Loucy (cell line): ENCODE data around the gene EML5.

Experiments used
- H2AFZ ChIP-seq: fragments of 200-600 bp; sonication (generic); 2 replicates; pipeline ENCODE4 v1.6.0; 2016; ENCODE audit warnings: antibody characterized with exemption, mild to moderate bottlenecking, low read length, moderate library complexity
- H3F3A ChIP-seq: fragments of 200-600 bp; 2 replicates; pipeline ENCODE4 v1.6.0; 2016; ENCODE audit warnings: antibody characterized with exemption, low read depth, mild to moderate bottlenecking
- H3K27me3 ChIP-seq: fragments of 200-600 bp; sonication (generic); 2 replicates; pipeline ENCODE4 v1.6.1; 2014; ENCODE audit warnings: low read length, mild to moderate bottlenecking; ENCODE audit not compliant: insufficient read depth, poor library complexity, severe bottlenecking
- H3K36me3 ChIP-seq: fragments of 200-600 bp; sonication (generic); 2 replicates; pipeline ENCODE4 v1.6.1; 2016; ENCODE audit warnings: low read length; ENCODE audit not compliant: insufficient read depth
- H3K4me1 ChIP-seq: fragments of 200-600 bp; sonication (generic); 2 replicates; pipeline ENCODE4 v1.5.1; 2014; ENCODE audit warnings: low read length, mild to moderate bottlenecking; ENCODE audit not compliant: insufficient read depth, poor library complexity, severe bottlenecking
- H3K4me2 ChIP-seq: fragments of 200-600 bp; sonication (generic); 2 replicates; pipeline ENCODE4 v1.6.0; 2014; ENCODE audit warnings: antibody characterized with exemption, low read length, low read depth, mild to moderate bottlenecking; ENCODE audit not compliant: poor library complexity, severe bottlenecking
- H3K4me3 ChIP-seq: fragments of 200-600 bp; sonication (generic); 2 replicates; pipeline ENCODE4 v1.5.1; 2014; ENCODE audit warnings: low read length, mild to moderate bottlenecking, mixed read lengths; ENCODE audit not compliant: poor library complexity, severe bottlenecking
- H3K79me2 ChIP-seq: fragments of 200-600 bp; sonication (generic); 2 replicates; pipeline ENCODE4 v1.6.1; 2014; ENCODE audit warnings: low read length; ENCODE audit not compliant: insufficient read depth
- H3K9ac ChIP-seq: fragments of 200-600 bp; sonication (generic); 2 replicates; pipeline ENCODE4 v1.6.0; 2014; ENCODE audit warnings: mild to moderate bottlenecking, low read depth, low read length, moderate library complexity; ENCODE audit not compliant: poor library complexity, severe bottlenecking
- H3K9me2 ChIP-seq: fragments of 200-600 bp; sonication (generic); replicated peaks from 2 replicates; pipeline ENCODE4 v1.6.1; 2016; ENCODE audit warnings: low read depth, low read length, mixed read lengths
- H3K9me3 ChIP-seq: fragments of 200-600 bp; sonication (generic); 2 replicates; pipeline ENCODE4 v1.6.1; 2014; ENCODE audit warnings: mild to moderate bottlenecking, antibody characterized with exemption, low read length, low read depth; ENCODE audit not compliant: insufficient read depth
- H4K20me1 ChIP-seq: fragments of 200-600 bp; sonication (generic); 2 replicates; pipeline ENCODE4 v1.6.0; 2014; ENCODE audit warnings: antibody characterized with exemption, low read length, mild to moderate bottlenecking; ENCODE audit not compliant: insufficient read depth, poor library complexity, severe bottlenecking
- EZH2phosphoT487 ChIP-seq: fragments of 200-600 bp; IDR thresholded peaks from 2 replicates; pipeline ENCODE4 v1.6.1; 2018; ENCODE audit warnings: antibody characterized with exemption, mild to moderate bottlenecking, moderate library complexity, borderline replicate concordance
- TF ChIP-seq, protein P1 (sequence below): fragments of 200-600 bp; sonication (generic); conservative IDR thresholded peaks from 2 replicates; pipeline ENCODE4 v1.5.1; 2014; ENCODE audit warnings: mild to moderate bottlenecking, antibody characterized with exemption, low read length

Gene EML5

DNA sequence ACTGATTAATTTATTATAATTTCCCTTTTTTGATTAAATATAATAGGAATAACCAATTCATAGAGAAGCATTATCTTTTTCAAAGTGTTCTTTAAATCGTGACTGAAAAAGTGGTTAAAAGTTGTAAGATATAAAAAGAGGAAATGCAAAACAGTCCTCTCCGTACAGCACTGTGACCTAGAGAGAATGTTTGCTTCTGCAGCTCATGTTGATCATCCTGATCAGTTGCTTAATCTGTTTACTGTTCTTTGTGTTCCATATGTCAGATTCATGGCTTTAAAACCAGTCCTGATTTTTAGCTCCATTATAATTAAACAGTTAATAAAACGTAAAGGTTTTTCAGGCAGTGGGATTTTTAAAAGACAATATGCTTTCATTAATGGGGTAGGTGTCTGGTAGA, 36.4 kb upstream of the EML5 start:
- Histone ChIP-seq H3K4me3 (no peak overlapping the region), H3K27me3 (no peaks in the 10 kb centered on the region), H2AFZ (no peak overlapping the region), H4K20me1 (no peaks in the 10 kb centered on the region), H3K36me3 (no peaks in the 10 kb centered on the region), H3K9ac (no peak overlapping the region), H3K79me2 (no peaks in the 10 kb centered on the region), H3F3A (no peaks in the 10 kb centered on the region), H3K9me3 (no peaks in the 10 kb centered on the region), H3K4me2 (no peak overlapping the region), H3K9me2 (no peaks in the 10 kb centered on the region), H3K4me1 (peaks cover 6% of the 10 kb centered on the region)
- no peak for TF ChIP-seq EZH2phosphoT487
- TF ChIP-seq, protein P1, sequence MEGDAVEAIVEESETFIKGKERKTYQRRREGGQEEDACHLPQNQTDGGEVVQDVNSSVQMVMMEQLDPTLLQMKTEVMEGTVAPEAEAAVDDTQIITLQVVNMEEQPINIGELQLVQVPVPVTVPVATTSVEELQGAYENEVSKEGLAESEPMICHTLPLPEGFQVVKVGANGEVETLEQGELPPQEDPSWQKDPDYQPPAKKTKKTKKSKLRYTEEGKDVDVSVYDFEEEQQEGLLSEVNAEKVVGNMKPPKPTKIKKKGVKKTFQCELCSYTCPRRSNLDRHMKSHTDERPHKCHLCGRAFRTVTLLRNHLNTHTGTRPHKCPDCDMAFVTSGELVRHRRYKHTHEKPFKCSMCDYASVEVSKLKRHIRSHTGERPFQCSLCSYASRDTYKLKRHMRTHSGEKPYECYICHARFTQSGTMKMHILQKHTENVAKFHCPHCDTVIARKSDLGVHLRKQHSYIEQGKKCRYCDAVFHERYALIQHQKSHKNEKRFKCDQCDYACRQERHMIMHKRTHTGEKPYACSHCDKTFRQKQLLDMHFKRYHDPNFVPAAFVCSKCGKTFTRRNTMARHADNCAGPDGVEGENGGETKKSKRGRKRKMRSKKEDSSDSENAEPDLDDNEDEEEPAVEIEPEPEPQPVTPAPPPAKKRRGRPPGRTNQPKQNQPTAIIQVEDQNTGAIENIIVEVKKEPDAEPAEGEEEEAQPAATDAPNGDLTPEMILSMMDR: no peak

DNA sequence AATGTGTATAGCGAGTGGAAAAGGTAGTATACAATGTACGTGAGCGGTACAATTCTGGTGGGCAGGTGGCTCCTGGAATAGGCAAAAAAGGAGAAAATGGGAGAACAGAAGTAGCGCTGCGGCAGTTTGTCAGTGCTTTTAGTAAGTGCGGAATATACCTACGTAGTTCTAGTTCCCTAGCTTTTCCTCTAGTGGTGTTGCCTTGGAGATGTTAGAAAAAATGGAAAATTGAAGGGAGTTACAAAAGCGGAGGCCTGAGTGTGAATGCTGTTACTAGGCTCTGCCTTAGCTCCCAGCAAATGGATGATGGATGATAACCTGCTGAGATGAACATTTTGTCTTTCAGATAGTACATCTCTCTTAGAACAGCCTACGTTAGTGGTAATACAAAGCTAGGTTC, 32.8 kb upstream of the EML5 start:
- H2AFZ ChIP-seq: peak overlapping the region; percentile 95; the same call in 1 of the 2 replicates
- TF ChIP-seq EZH2phosphoT487: no peak
- TF ChIP-seq, protein P1: no peak
- H3K9me3 ChIP-seq: no peaks in the 10 kb centered on the region
- H3K36me3 ChIP-seq: no peaks in the 10 kb centered on the region
- H3K9me2 ChIP-seq: no peaks in the 10 kb centered on the region
- H3K27me3 ChIP-seq: no peaks in the 10 kb centered on the region
- H3K9ac ChIP-seq: peak overlapping the region; percentile 69
- no peaks in the 10 kb centered on the region for H3K79me2 ChIP-seq
- H3K4me3 ChIP-seq: peak overlapping the region; percentile 75
- peak overlapping the region; percentile 87 for H3K4me2 ChIP-seq
- peaks cover 6% of the 10 kb centered on the region for H3K4me1 ChIP-seq
- H3F3A ChIP-seq: no peaks in the 10 kb centered on the region
- H4K20me1 ChIP-seq: no peaks in the 10 kb centered on the region

DNA sequence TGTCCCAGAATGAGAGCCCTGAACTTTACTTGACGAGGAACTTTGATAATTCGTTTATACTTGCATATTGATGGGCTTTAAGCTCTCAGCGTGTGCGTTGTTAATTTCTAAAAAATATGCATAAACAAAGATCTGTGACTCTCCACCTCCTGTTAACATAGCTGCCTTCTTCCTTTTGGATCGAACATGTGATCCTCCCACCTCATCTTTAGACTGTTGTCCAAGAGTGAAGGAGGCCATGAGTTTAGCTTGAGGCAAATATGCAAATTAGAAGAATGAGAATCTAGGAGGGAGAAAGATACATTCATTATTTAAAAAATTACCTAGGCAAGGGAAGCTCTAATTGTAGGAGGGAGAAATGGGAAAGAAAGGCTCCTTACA, 32.3 kb upstream of the EML5 start:
- Histone ChIP-seq H3K4me1 (peaks cover 6% of the 10 kb centered on the region), H3K4me2 (peak overlapping the region; percentile 87), H3F3A (no peaks in the 10 kb centered on the region), H3K9me2 (no peaks in the 10 kb centered on the region), H2AFZ (peak overlapping the region; percentile 95), H3K27me3 (no peaks in the 10 kb centered on the region), H3K9ac (peak overlapping the region; percentile 69), H3K36me3 (no peaks in the 10 kb centered on the region), H4K20me1 (no peaks in the 10 kb centered on the region), H3K9me3 (no peaks in the 10 kb centered on the region), H3K4me3 (peak overlapping the region; percentile 75), H3K79me2 (no peaks in the 10 kb centered on the region)
- TF ChIP-seq, protein P1: no peak
- no peak for TF ChIP-seq EZH2phosphoT487
